Neural progenitor cell (in vitro differentiated cells): ENCODE measurements around the gene KCNA10.

ENCODE experiments used
- EZH2 ChIP-seq: fragments of 200-600 bp; sonication (generic); IDR thresholded peaks from 2 replicates; pipeline ENCODE4 v1.6.1; 2017; ENCODE audit warnings: antibody characterized with exemption, mild to moderate bottlenecking, moderate library complexity
- EZH2phosphoT487 ChIP-seq: fragments of 200-600 bp; sonication (generic); IDR thresholded peaks from 2 replicates; pipeline ENCODE4 v1.6.1; 2017; ENCODE audit warnings: antibody characterized with exemption
- TF ChIP-seq, protein P1 (sequence below): fragments of 200-600 bp; sonication (generic); IDR thresholded peaks from 2 replicates; pipeline ENCODE4 v1.5.1; 2017; ENCODE audit warnings: antibody characterized with exemption, mild to moderate bottlenecking

DNA sequence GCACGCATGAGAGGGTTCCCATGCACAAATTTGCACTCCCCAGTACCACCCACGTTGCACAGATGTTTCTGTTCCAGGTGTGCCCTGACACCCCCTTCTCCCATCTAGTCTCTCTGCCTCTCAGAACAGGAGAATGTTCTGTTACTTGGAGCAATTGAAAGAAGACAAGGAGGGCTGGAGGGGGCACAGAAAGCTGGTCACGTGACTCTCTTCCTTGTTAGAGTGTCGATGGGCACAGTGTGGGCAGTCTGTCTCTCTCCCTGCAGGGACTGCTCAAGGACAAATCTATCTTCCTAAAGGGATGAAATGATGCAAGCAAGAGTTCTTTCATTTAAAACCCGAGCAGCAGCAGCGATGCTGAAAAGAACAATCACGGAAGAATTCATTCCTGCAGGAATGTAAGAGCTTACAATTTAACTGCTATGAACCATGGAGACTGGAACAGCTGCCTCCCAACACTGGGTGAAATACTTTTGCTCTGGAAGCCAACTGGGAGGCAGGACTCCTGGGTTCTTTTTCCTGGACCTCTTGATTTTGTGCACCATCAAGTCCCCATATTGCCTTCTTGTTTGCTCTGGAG is 7.3 kb upstream of the KCNA10 start:
- TF ChIP-seq, protein P1, sequence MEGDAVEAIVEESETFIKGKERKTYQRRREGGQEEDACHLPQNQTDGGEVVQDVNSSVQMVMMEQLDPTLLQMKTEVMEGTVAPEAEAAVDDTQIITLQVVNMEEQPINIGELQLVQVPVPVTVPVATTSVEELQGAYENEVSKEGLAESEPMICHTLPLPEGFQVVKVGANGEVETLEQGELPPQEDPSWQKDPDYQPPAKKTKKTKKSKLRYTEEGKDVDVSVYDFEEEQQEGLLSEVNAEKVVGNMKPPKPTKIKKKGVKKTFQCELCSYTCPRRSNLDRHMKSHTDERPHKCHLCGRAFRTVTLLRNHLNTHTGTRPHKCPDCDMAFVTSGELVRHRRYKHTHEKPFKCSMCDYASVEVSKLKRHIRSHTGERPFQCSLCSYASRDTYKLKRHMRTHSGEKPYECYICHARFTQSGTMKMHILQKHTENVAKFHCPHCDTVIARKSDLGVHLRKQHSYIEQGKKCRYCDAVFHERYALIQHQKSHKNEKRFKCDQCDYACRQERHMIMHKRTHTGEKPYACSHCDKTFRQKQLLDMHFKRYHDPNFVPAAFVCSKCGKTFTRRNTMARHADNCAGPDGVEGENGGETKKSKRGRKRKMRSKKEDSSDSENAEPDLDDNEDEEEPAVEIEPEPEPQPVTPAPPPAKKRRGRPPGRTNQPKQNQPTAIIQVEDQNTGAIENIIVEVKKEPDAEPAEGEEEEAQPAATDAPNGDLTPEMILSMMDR: no peak
- TF ChIP-seq EZH2phosphoT487 (no peak), EZH2 (no peak)
